OCI-LY3 (cell line): ENCODE results near the gene ADGRG6.

Experiments
- EZH2phosphoT487 ChIP-seq: fragments of 200-600 bp; shearing (Covaris generic); IDR thresholded peaks from 2 replicates; pipeline ENCODE4 v1.6.1; 2018; ENCODE audit warnings: antibody characterized with exemption, mixed run types, low read depth
- TF ChIP-seq, protein P1 (sequence below): fragments of 200-600, 300-600 bp; sonication (generic); IDR thresholded peaks from 2 replicates; pipeline ENCODE4 v1.5.1; 2014; ENCODE audit warnings: antibody characterized with exemption, low read length, low read depth

DNA sequence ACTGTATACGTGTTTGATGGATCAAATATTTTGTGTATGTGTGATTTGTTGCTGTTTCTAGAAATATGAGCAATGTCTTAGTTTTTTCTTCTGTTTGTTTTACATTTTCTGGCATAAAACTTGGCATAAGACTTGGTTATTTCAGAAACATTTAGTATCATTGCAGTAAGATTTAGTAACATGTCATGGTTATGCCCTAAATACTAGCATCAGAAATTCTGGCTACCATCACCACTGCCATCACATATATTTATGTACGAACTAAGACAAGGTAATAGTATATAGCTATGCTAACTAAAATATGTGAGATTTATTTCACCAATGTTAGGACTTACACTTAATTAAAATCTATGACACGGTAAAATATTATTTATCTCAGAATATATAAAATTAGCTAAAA, 10.3 kb upstream of the ADGRG6 start:
- TF ChIP-seq, protein P1, sequence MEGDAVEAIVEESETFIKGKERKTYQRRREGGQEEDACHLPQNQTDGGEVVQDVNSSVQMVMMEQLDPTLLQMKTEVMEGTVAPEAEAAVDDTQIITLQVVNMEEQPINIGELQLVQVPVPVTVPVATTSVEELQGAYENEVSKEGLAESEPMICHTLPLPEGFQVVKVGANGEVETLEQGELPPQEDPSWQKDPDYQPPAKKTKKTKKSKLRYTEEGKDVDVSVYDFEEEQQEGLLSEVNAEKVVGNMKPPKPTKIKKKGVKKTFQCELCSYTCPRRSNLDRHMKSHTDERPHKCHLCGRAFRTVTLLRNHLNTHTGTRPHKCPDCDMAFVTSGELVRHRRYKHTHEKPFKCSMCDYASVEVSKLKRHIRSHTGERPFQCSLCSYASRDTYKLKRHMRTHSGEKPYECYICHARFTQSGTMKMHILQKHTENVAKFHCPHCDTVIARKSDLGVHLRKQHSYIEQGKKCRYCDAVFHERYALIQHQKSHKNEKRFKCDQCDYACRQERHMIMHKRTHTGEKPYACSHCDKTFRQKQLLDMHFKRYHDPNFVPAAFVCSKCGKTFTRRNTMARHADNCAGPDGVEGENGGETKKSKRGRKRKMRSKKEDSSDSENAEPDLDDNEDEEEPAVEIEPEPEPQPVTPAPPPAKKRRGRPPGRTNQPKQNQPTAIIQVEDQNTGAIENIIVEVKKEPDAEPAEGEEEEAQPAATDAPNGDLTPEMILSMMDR = no peak
- no peak for TF ChIP-seq EZH2phosphoT487
